WTC11 (cell line): ENCODE results near the gene SEZ6L2. TPM values are rescaled to one million over a fixed set of nuclear protein-coding genes. Genes with fewer than 3 reads are reported as not detected.
A peak's percentile ranks its signal among the peaks of the same experiment; 100 is the strongest.

Experiments
- ATAC-seq: fragments of 200-7000 bp; cut with Tn5 transposase; 2 replicates; pipeline ENCODE4 v1.10.0; 2021; ENCODE audit warnings: mild to moderate bottlenecking, moderate library complexity
- CTCF ChIA-PET: fragments of 300-600 bp; sonication (Branson Sonifier 250); formaldehyde crosslinking; loops from one replicate; lab custom pipeline; 2021; ENCODE audit warnings: antibody characterized with exemption; lab: Charles Lee
- POLR2A ChIA-PET: fragments of 350-600 bp; sonication (Branson Sonifier 250); formaldehyde crosslinking; loops from one replicate; lab custom pipeline; 2021; ENCODE audit warnings: antibody characterized with exemption; lab: Charles Lee
- DNase-seq: peaks from one replicate; pipeline ENCODE4 v3.0.0; 2021; ENCODE audit warnings: low spot score
- H3K27ac Mint-ChIP-seq: 2 replicates; pipeline ENCODE4 v1.8.0; 2021; ENCODE audit warnings: mixed read lengths
- H3K27me3 Mint-ChIP-seq: 2 replicates; pipeline ENCODE4 v1.8.0; 2021; ENCODE audit warnings: low read depth, mild to moderate bottlenecking, moderate library complexity, mixed read lengths
- H3K36me3 Mint-ChIP-seq: 2 replicates; pipeline ENCODE4 v1.8.0; 2021; ENCODE audit warnings: mixed read lengths
- H3K4me1 Mint-ChIP-seq: 2 replicates; pipeline ENCODE4 v1.8.0; 2022; ENCODE audit warnings: mixed read lengths
- H3K4me3 Mint-ChIP-seq: 2 replicates; pipeline ENCODE4 v1.8.0; 2021; ENCODE audit warnings: mild to moderate bottlenecking, moderate library complexity, mixed read lengths
- H3K9me3 Mint-ChIP-seq: 2 replicates; pipeline ENCODE4 v1.8.0; 2021; ENCODE audit warnings: mixed read lengths
- ATF6 ChIP-seq: sonication (generic); formaldehyde crosslinking; IDR thresholded peaks from 2 replicates; pipeline ENCODE4 v1.8.1; 2023; ENCODE audit warnings: mild to moderate bottlenecking, missing genetic modification reagents
- FOXK1 ChIP-seq: sonication (generic); formaldehyde crosslinking; IDR thresholded peaks from 2 replicates; pipeline ENCODE4 v1.8.0; 2022; ENCODE audit warnings: mild to moderate bottlenecking, moderate library complexity, missing genetic modification reagents
- GABPB1 ChIP-seq: sonication (generic); formaldehyde crosslinking; IDR thresholded peaks from 2 replicates; pipeline ENCODE4 v1.8.1; 2023; ENCODE audit warnings: mild to moderate bottlenecking, missing genetic modification reagents
- MLX ChIP-seq: sonication (generic); formaldehyde crosslinking; IDR thresholded peaks from 2 replicates; pipeline ENCODE4 v1.8.1; 2023; ENCODE audit warnings: mild to moderate bottlenecking, missing genetic modification reagents, moderate library complexity
- SMAD3 ChIP-seq: sonication (generic); formaldehyde crosslinking; IDR thresholded peaks from 2 replicates; pipeline ENCODE4 v1.8.0; 2022; ENCODE audit warnings: missing genetic modification reagents, mild to moderate bottlenecking, borderline replicate concordance
- SOX15 ChIP-seq: fragments of 250-450 bp; sonication (Bioruptor Pico); IDR thresholded peaks from 2 replicates; pipeline ENCODE4 v1.9.0; 2021; ENCODE audit warnings: mild to moderate bottlenecking
- TEAD1 ChIP-seq: sonication (generic); formaldehyde crosslinking; IDR thresholded peaks from 2 replicates; pipeline ENCODE4 v1.8.0; 2022; ENCODE audit warnings: mild to moderate bottlenecking, missing genetic modification reagents
- TEAD4 ChIP-seq: sonication (generic); formaldehyde crosslinking; IDR thresholded peaks from 2 replicates; pipeline ENCODE4 v1.8.0; 2022; ENCODE audit warnings: mild to moderate bottlenecking, missing genetic modification reagents
- USF1 ChIP-seq: sonication (generic); formaldehyde crosslinking; IDR thresholded peaks from 2 replicates; pipeline ENCODE4 v1.8.0; 2022; ENCODE audit warnings: mild to moderate bottlenecking, missing genetic modification reagents
- ZNF423 ChIP-seq: fragments of 250-450 bp; sonication (Bioruptor Pico); IDR thresholded peaks from 2 replicates; pipeline ENCODE4 v2.1.2; 2022; ENCODE audit warnings: mild to moderate bottlenecking, moderate library complexity
- ZNF512 ChIP-seq: sonication (generic); formaldehyde crosslinking; IDR thresholded peaks from 2 replicates; pipeline ENCODE4 v1.8.1; 2022; ENCODE audit warnings: missing genetic modification reagents, borderline replicate concordance
- ZNF532 ChIP-seq: fragments of 250-450 bp; sonication (Bioruptor Pico); IDR thresholded peaks from 2 replicates; pipeline ENCODE4 v1.9.0; 2021; ENCODE audit warnings: mild to moderate bottlenecking, borderline replicate concordance
- total RNA-seq: library from RNA; stranded (reverse); gene quantifications from 3 replicates; pipeline ENCODE4 v1.2.3, GENCODE V29; 2021
- TF ChIP-seq, protein P1 (sequence below): sonication (generic); formaldehyde crosslinking; IDR thresholded peaks from 2 replicates; pipeline ENCODE4 v1.8.1; 2023; ENCODE audit warnings: mild to moderate bottlenecking, missing genetic modification reagents, moderate library complexity
- TF ChIP-seq, protein P2 (sequence below): sonication (generic); formaldehyde crosslinking; IDR thresholded peaks from 2 replicates; pipeline ENCODE4 v1.8.0; 2022; ENCODE audit warnings: mild to moderate bottlenecking, missing genetic modification reagents

SEZ6L2 gene
- total RNA-seq, 1 experiment from 2014 or later = 58.2 TPM

DNA sequence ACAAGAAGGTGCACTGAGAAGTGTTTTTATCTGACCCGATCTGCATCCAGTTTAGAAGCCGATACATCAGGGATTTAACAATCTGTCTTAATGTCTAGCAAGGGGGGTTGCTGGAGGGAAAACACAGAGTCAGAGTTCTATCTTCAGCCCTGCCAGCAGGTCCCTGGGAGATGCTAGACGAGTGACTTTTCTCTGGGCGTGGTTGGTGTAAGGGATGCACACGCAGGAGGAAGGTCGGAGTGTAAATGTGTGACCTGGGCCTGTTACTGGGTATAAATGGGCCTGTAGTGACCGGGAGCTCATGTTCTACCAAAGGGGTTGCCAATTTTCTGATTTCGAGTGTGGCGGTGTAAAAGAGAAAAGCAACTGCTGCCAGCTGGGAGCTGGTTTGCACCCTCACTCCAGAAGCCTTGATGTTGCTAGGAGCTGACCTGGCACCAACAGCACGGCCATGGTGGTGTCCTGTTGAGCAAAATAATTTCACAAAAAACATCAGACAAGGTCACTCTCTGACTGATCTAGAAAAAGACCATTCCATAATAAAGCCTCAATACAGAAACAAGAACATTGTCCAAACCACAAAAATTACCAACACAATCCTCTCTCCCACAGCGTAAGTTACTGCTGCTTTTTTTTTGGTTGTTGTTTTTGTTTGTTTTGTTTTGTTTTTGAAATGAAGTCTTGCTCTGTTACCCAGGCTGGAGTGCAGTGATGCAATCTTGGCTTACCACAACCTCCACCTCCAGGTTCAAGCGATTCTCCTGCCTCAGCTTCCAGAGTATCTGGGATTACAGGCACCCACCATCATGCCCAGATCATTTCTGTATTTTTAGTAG lies 27.9 kb upstream of the SEZ6L2 start (continued):
- no peak for TF ChIP-seq ATF6
- TF ChIP-seq SOX15 (CRISPR knock-in tag) = no peak
- TF ChIP-seq ZNF423 (CRISPR knock-in tag) = no peak
- no peak for TF ChIP-seq GABPB1 (CRISPR knock-in tag)
- TF ChIP-seq TEAD4 (CRISPR knock-in tag) = no peak

DNA sequence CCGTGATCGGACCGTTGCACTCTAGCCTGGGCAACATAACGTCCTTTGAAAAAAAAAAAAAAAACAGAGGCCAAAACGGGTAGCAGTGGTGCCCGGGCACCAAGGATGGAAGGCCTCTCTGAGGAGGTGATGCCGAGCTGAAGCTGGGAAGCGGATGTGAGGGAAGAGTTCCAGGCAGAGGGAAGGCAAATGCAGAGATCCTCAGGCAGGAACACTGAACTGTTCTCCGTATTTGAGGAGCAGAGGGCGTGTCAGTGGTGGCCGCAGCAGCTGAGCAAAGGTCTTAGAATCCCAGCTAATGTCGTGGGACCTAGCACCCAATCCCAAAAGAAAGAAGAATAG lies 27.3 kb upstream of the SEZ6L2 start:
- Mint-ChIP-seq H3K36me3 (no peaks in the 10 kb centered on the region; the same call in 1 of the 2 replicates), H3K4me3 (peak overlapping the region; percentile 93), H3K27me3 (no peaks in the 10 kb centered on the region; the same call in 1 of the 2 replicates), H3K9me3 (no peaks in the 10 kb centered on the region), H3K4me1 (peaks cover 18% of the 10 kb centered on the region), H3K27ac (peak overlapping the region; percentile 97; the same call in 1 of the 2 replicates)
- ChIA-PET POLR2A (interaction anchor here (0.6 to 2.5 kb wide), 10 partner anchors 11 to 860 kb away, joined by 3 to 14 read pairs (median 6); partner anchors contain the start of genes ASPHD1, SEZ6L2, TAOK2 and TMEM219), CTCF (interaction anchor here (0.6 to 1.9 kb wide), 13 partner anchors 12 to 255 kb away, joined by 3 to 16 read pairs (median 4); partner anchors contain the start of genes ASPHD1, SEZ6L2, TLCD3B and TMEM219)
- ATAC-seq (peak; percentile 6), DNase-seq (no peak)
- TF ChIP-seq, protein P1, sequence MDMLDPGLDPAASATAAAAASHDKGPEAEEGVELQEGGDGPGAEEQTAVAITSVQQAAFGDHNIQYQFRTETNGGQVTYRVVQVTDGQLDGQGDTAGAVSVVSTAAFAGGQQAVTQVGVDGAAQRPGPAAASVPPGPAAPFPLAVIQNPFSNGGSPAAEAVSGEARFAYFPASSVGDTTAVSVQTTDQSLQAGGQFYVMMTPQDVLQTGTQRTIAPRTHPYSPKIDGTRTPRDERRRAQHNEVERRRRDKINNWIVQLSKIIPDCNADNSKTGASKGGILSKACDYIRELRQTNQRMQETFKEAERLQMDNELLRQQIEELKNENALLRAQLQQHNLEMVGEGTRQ (CRISPR knock-in tag) = no peak
- TF ChIP-seq ZNF512 (CRISPR knock-in tag) (no peak), USF1 (CRISPR knock-in tag) (no peak), MLX (CRISPR knock-in tag) (no peak)

DNA sequence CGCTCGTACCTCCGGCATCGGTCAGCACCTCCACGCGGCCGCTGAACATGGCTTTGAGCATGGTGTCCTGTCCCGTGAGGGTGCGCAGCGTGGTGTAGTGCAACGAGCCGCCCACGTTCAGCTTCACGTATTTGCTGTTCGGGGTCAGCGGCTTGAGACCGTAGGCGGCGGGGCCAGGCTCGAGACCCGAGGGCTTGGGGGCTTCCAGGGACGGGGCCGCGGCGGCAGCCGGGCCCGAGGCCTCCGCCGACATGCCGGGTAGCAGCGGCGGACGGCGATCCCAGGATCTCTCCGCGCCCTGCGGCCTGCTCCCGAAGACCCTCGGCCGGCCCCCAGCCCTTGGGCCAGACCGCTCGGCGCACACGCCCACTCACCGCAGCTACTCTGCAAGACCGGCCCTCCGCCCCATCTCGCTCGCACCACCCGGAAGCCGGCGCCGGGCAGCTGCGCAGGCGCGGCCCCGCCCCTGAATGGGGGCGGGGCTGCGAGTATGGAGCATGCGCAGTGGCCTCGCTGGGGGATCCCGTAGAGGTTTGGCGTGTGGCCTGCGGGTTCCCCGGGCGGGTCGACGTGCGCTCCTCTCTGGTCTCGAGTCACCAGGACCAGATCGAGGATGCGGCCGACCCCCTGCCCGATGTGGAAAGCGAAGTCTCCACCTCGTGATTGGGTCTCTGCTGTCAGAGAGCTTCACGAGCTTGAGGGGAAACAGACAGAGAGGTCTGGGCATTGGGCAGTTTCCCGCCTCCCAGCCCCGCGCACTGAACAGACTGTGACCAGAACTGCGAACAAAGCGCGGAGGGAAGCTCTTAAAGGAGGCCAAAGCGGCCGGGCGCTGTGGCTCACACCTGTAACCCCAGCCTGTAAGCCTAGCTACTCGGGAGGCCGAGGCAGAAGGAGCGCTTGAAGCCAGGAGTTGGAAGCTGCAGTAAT lies 26.7 kb upstream of the SEZ6L2 start, which contains the start of gene KCTD13:
TSS of gene KCTD13 (minus strand) at position 446 of the 930 bp plus-strand sequence. CDS start at position 253, 193 bp downstream.
- DNase-seq (peak; percentile 91), ATAC-seq (peak; percentile 95)
- no peaks in the 10 kb centered on the region; the same call in 1 of the 2 replicates for H3K36me3 Mint-ChIP-seq
- ChIA-PET POLR2A (interaction anchor here (0.5 to 2.5 kb wide), 11 partner anchors 11 to 861 kb away, joined by 3 to 14 read pairs (median 6); partner anchors contain the start of genes ASPHD1, SEZ6L2, TAOK2 and TMEM219), CTCF (interaction anchor here (0.6 to 1.9 kb wide), 16 partner anchors 11 to 254 kb away, joined by 3 to 16 read pairs (median 4); partner anchors contain the start of genes ASPHD1, SEZ6L2, TLCD3B and TMEM219)
- H3K4me3 Mint-ChIP-seq = peak within 1 kb of the TSS; percentile 93
- no peaks in the 10 kb centered on the region for H3K9me3 Mint-ChIP-seq
- peak within 1 kb of the TSS; percentile 97 for H3K27ac Mint-ChIP-seq
- no peaks in the 10 kb centered on the region; the same call in 1 of the 2 replicates for H3K27me3 Mint-ChIP-seq
- peaks cover 18% of the 10 kb centered on the region for H3K4me1 Mint-ChIP-seq
- TF ChIP-seq FOXK1 (CRISPR knock-in tag) (peak; percentile 16; the same call in 1 of the 2 replicates), USF1 (CRISPR knock-in tag) (0 out of 2 replicates have a peak, but pooled peaks have one; percentile 46), SMAD3 (CRISPR knock-in tag) (0 out of 2 replicates have a peak, but pooled peaks have one; percentile 41), ZNF532 (CRISPR knock-in tag) (no peak), TEAD1 (CRISPR knock-in tag) (peak; percentile 83; the same call in 1 of the 2 replicates)
- TF ChIP-seq, protein P2, sequence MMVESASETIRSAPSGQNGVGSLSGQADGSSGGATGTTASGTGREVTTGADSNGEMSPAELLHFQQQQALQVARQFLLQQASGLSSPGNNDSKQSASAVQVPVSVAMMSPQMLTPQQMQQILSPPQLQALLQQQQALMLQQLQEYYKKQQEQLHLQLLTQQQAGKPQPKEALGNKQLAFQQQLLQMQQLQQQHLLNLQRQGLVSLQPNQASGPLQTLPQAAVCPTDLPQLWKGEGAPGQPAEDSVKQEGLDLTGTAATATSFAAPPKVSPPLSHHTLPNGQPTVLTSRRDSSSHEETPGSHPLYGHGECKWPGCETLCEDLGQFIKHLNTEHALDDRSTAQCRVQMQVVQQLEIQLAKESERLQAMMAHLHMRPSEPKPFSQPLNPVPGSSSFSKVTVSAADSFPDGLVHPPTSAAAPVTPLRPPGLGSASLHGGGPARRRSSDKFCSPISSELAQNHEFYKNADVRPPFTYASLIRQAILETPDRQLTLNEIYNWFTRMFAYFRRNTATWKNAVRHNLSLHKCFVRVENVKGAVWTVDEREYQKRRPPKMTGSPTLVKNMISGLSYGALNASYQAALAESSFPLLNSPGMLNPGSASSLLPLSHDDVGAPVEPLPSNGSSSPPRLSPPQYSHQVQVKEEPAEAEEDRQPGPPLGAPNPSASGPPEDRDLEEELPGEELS = peak; percentile 83; the same call in 1 of the 2 replicates
